Measurements from ENCODE around the gene SCFD2. TPM values are rescaled to one million over a fixed set of nuclear protein-coding genes. Genes with fewer than 3 reads are reported as not detected.

The SCFD2 gene
- total RNA-seq, 1 donor from 2014 or later: 11.0 TPM

DNA sequence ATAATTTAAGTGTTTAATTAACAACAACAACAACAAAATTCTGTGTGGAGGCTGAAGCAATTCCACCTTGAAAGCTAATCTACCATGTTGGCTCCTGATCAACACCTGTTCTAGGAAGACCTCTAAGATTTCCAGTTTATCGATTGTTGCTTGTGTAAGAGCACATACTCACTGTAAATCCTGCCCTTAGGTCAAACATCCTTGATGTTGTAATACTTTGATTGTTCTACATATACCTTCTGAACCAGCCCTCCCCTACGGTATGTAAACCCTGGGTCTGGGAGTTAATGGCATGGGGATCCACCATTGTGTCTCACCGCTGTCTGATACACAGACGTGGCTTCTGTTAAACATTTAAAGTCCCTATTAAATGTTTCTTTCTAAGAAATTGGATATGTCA lies 430.5 kb downstream of the SCFD2 start:
- TF ChIP-seq, protein P1, sequence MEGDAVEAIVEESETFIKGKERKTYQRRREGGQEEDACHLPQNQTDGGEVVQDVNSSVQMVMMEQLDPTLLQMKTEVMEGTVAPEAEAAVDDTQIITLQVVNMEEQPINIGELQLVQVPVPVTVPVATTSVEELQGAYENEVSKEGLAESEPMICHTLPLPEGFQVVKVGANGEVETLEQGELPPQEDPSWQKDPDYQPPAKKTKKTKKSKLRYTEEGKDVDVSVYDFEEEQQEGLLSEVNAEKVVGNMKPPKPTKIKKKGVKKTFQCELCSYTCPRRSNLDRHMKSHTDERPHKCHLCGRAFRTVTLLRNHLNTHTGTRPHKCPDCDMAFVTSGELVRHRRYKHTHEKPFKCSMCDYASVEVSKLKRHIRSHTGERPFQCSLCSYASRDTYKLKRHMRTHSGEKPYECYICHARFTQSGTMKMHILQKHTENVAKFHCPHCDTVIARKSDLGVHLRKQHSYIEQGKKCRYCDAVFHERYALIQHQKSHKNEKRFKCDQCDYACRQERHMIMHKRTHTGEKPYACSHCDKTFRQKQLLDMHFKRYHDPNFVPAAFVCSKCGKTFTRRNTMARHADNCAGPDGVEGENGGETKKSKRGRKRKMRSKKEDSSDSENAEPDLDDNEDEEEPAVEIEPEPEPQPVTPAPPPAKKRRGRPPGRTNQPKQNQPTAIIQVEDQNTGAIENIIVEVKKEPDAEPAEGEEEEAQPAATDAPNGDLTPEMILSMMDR (IDR thresholded peaks at IDR 0.05; ENCODE audit: insufficient read depth, low read length, poor library complexity, severe bottlenecking): no peak
- Histone ChIP-seq H3K27me3 (ENCODE audit: control insufficient read depth, insufficient read depth, low read length) (no peaks in the 10 kb centered on the region), H3K4me3 (ENCODE audit: low read depth, low read length) (no peak overlapping the region), H3K36me3 (ENCODE audit: control insufficient read depth, insufficient read depth, low read length) (no peaks in the 10 kb centered on the region)
- DNase-seq (ENCODE audit: low read depth): no peak

DNA sequence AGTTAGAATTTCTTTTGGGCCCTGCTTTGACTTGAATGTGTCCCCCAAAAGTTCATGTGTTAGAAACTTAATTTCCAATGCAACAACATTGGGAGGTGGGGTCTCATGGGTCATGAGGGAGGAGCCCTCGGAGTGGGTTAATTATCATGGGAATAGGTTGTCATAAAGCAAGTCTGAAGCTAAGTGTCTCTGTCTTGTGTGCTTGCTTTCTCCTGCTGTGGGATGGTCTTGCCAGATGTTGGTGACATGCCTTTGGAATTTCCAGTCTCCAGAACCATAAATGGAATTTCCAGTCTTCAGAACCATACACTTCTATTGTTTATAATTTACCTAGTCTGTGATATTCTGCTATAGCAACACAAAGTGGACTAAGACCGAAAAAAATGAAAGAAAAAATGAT lies 432.1 kb downstream of the SCFD2 start:
- H3K36me3 ChIP-seq (ENCODE audit: control insufficient read depth, insufficient read depth, low read length): no peaks in the 10 kb centered on the region
- no peak for DNase-seq (ENCODE audit: low read depth)
- no peak overlapping the region for H3K4me3 ChIP-seq (ENCODE audit: low read depth, low read length)
- TF ChIP-seq, protein P1 (IDR thresholded peaks at IDR 0.05; ENCODE audit: insufficient read depth, low read length, poor library complexity, severe bottlenecking): no peak
- no peaks in the 10 kb centered on the region for H3K27me3 ChIP-seq (ENCODE audit: control insufficient read depth, insufficient read depth, low read length)

DNA sequence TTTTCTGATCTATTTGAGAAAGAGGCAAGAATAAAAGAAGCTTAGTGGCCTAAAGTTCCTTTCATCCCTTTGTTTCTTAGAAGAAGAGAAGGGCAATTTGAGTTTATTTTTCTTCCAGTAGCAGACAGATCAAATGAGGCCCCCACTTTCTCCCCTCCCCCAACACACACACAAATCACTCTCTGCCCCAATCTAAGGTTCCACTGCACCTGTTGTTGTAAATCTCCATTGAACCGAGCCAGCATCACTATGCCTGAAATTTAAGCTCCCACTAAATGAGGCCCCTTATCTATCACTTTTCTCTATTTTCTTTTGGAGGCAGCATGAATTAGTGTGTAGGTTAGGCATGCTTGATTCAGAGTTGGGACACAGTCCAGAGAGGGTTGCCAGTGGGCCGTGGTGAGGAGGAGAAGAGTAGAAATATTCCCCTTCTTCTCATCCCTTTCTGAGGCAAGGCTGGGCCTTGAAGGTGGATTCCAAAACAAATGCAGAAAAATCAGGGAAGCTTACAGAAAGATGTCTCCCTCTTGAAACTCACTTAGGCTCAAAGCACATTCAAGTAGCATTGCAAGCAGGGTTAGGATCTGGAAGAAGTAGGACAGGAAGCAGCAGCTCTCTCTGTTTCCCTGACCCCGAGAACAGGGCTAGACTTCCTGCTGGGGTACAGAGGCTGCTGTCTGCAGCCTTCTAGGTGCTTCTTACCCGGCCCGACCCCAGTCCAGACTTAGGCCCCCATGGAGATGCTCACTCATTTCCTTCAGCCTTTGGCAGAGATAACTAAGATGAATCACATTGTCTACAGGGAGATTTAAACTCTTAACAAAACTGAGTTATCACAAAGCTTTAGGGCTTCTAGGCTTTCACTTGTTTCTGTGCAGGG lies 433.0 kb downstream of the SCFD2 start:
- Histone ChIP-seq H3K36me3 (ENCODE audit: control insufficient read depth, insufficient read depth, low read length) (no peaks in the 10 kb centered on the region), H3K27me3 (ENCODE audit: control insufficient read depth, insufficient read depth, low read length) (no peaks in the 10 kb centered on the region), H3K4me3 (ENCODE audit: low read depth, low read length) (no peak overlapping the region)
- no peak for DNase-seq (ENCODE audit: low read depth)
- TF ChIP-seq, protein P1 (IDR thresholded peaks at IDR 0.05; ENCODE audit: insufficient read depth, low read length, poor library complexity, severe bottlenecking): no peak

DNA sequence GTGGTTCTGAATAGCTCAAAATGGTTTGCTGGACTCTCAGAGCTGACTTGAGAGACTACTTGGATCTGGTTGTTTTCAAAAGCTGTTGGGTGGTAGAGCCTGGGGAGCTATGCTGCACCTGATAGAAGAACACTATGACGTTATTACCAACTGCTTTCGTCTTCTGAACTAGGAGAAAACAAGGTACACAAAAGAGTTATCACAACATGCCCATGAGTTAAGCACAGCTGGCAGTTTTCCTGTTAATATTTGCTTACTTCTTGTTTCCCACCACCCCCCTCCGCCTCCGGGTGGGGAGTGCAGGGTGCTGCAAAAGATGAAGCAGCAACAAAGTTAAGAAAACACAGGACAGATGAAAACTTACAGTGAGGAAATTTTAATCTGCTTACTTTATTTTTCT lies 434.6 kb downstream of the SCFD2 start:
- Histone ChIP-seq H3K27me3 (ENCODE audit: control insufficient read depth, insufficient read depth, low read length) (no peaks in the 10 kb centered on the region), H3K36me3 (ENCODE audit: control insufficient read depth, insufficient read depth, low read length) (no peaks in the 10 kb centered on the region), H3K4me3 (ENCODE audit: low read depth, low read length) (no peak overlapping the region)
- no peak for DNase-seq (ENCODE audit: low read depth)
- TF ChIP-seq, protein P1 (IDR thresholded peaks at IDR 0.05; ENCODE audit: insufficient read depth, low read length, poor library complexity, severe bottlenecking): no peak

DNA sequence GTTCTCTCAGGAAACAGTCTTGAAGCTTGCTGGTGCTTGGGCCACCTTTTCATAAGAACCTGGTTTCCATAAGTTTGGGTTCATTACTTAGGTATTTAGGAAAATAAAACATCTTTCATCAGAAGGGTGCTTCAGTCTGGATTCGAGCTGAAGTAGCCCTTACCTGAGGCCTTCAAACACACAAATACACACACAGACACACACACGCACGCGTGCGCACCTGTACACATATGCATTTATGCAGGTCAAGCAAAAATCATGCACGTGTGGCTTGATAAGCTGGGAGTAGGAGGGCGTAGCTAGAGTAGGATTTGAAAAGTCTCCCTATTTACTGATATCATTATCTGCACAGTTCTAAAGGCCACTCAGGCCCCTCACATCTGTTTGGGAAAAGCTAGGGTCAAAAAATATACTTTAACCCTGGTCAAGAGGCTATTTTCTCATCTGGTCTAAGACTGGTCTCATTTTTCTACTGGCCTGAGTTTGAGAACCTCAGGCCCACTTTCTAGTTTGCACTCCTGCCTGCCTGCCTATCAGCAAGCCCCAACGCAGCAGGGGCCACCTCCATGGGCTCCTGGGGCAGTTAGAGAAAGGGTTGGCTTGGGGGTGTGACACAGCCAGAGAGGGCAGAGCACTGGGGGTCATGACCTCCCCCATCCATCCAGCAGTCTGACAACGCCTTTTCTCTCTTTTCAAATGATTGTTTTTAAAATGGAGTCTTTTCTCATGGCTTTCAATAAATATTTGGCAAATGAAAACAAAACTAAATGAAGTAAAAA lies 439.5 kb downstream of the SCFD2 start:
- no peaks in the 10 kb centered on the region for H3K27me3 ChIP-seq (ENCODE audit: control insufficient read depth, insufficient read depth, low read length)
- TF ChIP-seq, protein P1 (IDR thresholded peaks at IDR 0.05; ENCODE audit: insufficient read depth, low read length, poor library complexity, severe bottlenecking): no peak
- no peaks in the 10 kb centered on the region for H3K36me3 ChIP-seq (ENCODE audit: control insufficient read depth, insufficient read depth, low read length)
- H3K4me3 ChIP-seq (ENCODE audit: low read depth, low read length): no peak overlapping the region
- DNase-seq (ENCODE audit: low read depth): no peak
